ENCODE results near the gene SSBP2. TPM values are rescaled to one million over a fixed set of nuclear protein-coding genes. Genes with fewer than 3 reads are reported as not detected.

The SSBP2 gene
- total and polyA plus RNA-seq, 2 of the 8 experiments (the other 6 are each of a cell fraction or from before 2014, with no cell fraction given) = 21.5 to 36.2 TPM

DNA sequence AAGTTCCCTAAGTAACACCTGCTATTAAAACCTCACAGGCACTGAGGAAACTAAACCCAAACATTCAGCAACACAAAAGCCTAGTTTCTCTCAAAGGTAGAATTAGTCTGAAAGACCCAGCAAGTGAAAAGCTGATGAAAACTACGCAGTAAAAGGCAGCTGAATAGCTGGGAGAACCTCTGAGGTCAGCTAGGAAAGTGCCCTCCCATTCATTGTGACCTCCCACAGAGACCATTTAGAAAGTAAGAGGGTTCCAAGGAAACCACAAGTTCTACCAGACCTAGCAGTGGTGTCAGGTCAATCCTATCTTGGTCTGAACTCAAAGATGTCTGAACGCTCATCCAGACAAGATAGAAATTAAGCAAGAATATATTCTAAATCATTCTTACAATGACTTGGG, 144.7 kb downstream of the SSBP2 start:
- CTCF ChIA-PET (ENCODE audit: partially characterized antibody) = interaction anchor here (0.6 kb wide), 1 partner anchor 20 kb away, joined by 3 read pairs; no protein-coding TSS in a partner anchor
- peak overlapping the region in 1 of 4 experiments; percentile 11; a peak in 1 of 8 replicates for H3K4me3 ChIP-seq (ENCODE audit: extremely low read depth in 1 of 4, insufficient read depth in 2 of 4, low read depth in 3 of 4, low read length in 4 of 4)
- no peaks in the 10 kb centered on the region for H3K79me2 ChIP-seq (ENCODE audit: control insufficient read depth in 1 of 2, insufficient read depth in 2 of 2, low read length in 2 of 2)
- H2BK20ac ChIP-seq (ENCODE audit: low read length) = no peak overlapping the region
- no peak overlapping the region for H2AFZ ChIP-seq (ENCODE audit: low read length)
- no peak overlapping the region for H3K4ac ChIP-seq (replicated peaks; ENCODE audit: insufficient read length, low read depth, low read length)
- H3K4me1 ChIP-seq (replicated peaks in 1 of 4; ENCODE audit: control insufficient read depth in 3 of 4, insufficient read depth in 4 of 4, low read length in 3 of 4) = peaks cover 0 to 7% (median 3%) of the 10 kb centered on the region in 4 experiments; a peak in 4 of 7 replicates
- no peak overlapping the region for H3K23ac ChIP-seq (ENCODE audit: insufficient read length)
- H4K8ac ChIP-seq (ENCODE audit: extremely low read depth, insufficient read depth, low read length) = no peak overlapping the region
- no peak overlapping the region for H2BK120ac ChIP-seq (replicated peaks; ENCODE audit: low read depth, low read length)
- FAIRE-seq (peak; percentile 84), DNase-seq (ENCODE audit: low read depth in 1 of 2, low spot score in 2 of 2) (peak in 1 of 2 experiments; percentile 15)
- no peaks in the 10 kb centered on the region for H3K23me2 ChIP-seq (ENCODE audit: low read depth, low read length)
- H2BK12ac ChIP-seq (ENCODE audit: low read depth, low read length) = no peak overlapping the region
- no peaks in the 10 kb centered on the region for H3K79me1 ChIP-seq (ENCODE audit: low read depth, low read length)
- H4K91ac ChIP-seq (replicated peaks; ENCODE audit: insufficient read length, low read length) = no peak overlapping the region
- H3K27me3 ChIP-seq (replicated peaks in 1 of 4; ENCODE audit: control insufficient read depth in 3 of 4, extremely low read depth in 1 of 4, insufficient read depth in 3 of 4, low read length in 3 of 4) = no peaks in the 10 kb centered on the region
- peaks cover 0 to 13% (median 0%) of the 10 kb centered on the region in 4 experiments; a peak in 1 of 8 replicates for H3K36me3 ChIP-seq (ENCODE audit: control insufficient read depth in 2 of 4, insufficient read depth in 4 of 4, low read length in 3 of 4)
- H2BK15ac ChIP-seq (ENCODE audit: low read length) = no peak overlapping the region
- no peak overlapping the region for H2BK5ac ChIP-seq (ENCODE audit: low read depth, low read length)
- H4K5ac ChIP-seq (ENCODE audit: insufficient read length, low read depth, low read length) = no peak overlapping the region
- POLR2A ChIA-PET (ENCODE audit: partially characterized antibody) = no interaction called here
- no peaks in the 10 kb centered on the region for H3K9me3 ChIP-seq (ENCODE audit: insufficient read depth in 2 of 2, low read depth in 1 of 2, low read length in 1 of 2)
- no peaks in the 10 kb centered on the region for H4K20me1 ChIP-seq (replicated peaks in 1 of 2; ENCODE audit: control insufficient read depth in 1 of 2, insufficient read depth in 2 of 2, low read length in 2 of 2)
- H3K9ac ChIP-seq (replicated peaks in 1 of 4; ENCODE audit: extremely low read depth in 1 of 4, low read depth in 3 of 4, low read length in 3 of 4) = no peak overlapping the region
- no peak overlapping the region for H3K56ac ChIP-seq (replicated peaks; ENCODE audit: insufficient read length, low read depth, low read length)
- H3K27ac ChIP-seq (ENCODE audit: low read depth, low read length) = no peak overlapping the region
- no peak overlapping the region for H2AK5ac ChIP-seq (ENCODE audit: low read depth, low read length)
- no peak overlapping the region; a peak in 1 of 4 replicates for H3K4me2 ChIP-seq (ENCODE audit: insufficient read depth in 1 of 2, low read depth in 2 of 2, low read length in 2 of 2)
- H3K18ac ChIP-seq (ENCODE audit: extremely low read depth, low read length) = no peak overlapping the region
- no peak overlapping the region for H3K14ac ChIP-seq (ENCODE audit: insufficient read length)
- WGBS, 2 experiments (ENCODE audit: extremely low coverage in 1 of 2, insufficient coverage in 1 of 2, insufficient read length in 1 of 2, insufficient replicate concordance in 2 of 2, low coverage in 1 of 2, low lambda C conversion rate in 2 of 2, missing lambda C conversion rate in 1 of 2) = 44% methylated on average over 2 of the region's 2 CpGs; no CpG with 5 or more reads in 1 of the 2 experiments
- no peak for TF ChIP-seq SUZ12 (IDR thresholded peaks at IDR 0.05; ENCODE audit: low read length)
